NCI-H128 (cell line): ENCODE measurements around the gene QSOX2.
"Not testable (repeated sequence)": the region's sequence is repeated elsewhere in the genome, so short reads cannot be mapped to it uniquely, and the experiment has no call there.

ENCODE experiments used
- DNase-seq: peaks from one replicate; lab custom pipeline; 2025; ENCODE audit not compliant: unreplicated experiment; lab: John Stamatoyannopoulos, UW

QSOX2 gene

DNA sequence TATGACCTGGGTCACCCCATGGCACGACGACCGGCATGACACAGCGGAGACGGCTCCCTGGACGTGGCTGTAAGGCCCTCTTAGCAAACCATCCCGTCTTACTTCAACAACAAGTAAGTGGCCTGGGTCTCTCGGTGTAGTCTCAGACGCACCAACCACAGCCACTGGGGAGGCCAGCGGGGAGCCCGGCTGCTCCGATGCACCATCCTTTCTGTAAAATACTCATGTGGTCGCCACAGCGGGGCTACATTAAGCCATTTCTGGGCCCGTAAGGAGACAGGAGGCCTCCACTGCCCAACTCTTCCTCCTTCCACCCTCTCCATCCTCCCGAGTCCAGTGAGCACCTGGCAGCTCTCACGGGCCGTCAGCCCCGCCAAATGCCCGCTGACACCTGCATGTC, 4.7 kb downstream of the QSOX2 start:
- no peak for DNase-seq

DNA sequence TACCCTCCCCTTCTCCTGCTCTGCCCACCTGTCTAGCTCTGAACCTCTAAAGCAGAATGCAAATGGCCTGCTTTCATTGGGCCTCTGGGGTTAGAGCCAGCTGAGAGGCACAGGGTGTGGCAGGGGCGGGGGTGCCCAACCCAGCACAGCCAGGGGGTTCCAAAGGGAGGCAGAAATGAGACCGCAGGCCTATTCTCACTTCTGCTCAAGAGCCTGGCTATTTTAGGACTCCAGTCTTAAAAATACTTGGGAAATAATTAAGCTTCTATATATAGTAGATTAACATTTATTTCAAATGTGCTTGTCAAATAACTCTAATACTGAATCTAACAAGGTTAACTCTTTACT, 5.7 kb downstream of the QSOX2 start:
- peak; percentile 56 for DNase-seq

DNA sequence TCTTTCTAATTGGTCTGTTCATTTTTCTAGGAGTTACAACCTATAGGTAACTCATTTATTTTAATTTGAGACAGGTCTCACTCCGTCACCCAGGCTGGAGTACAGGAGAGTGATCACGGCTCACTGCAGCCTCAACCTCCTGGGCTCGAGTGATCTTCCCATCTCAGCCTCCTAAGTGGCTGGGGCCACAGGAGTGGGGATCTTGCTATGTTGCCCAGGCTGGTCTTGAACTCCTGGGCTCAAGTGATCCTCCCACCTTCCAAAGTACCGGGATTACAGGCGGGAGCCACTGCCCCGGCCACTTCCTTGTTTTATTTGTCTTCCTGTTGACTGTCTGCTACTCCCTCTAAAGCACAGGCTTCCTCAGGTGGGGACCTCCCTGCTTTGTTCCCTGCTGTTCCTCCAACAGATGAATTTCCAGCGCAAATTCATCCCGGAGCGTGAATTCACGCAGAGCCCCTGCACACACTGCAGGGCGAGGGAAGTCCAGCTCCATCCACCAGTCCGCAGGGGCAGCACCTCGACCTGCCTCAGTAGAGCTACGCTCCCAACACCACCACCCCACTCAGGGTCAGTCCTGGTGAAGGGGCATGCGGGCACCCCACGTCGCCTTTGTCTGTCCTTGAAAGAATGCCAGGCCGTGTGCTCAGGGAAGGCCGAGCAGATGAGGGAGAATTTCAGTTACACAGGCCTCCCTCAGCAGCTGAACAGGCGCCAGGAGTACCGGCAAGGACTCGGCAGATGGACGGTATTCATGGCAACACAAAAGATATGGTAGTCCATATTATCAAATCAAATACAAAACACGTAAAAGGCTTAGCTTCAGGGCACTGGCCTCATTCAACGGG, 6.3 kb downstream of the QSOX2 start:
- DNase-seq = peak; percentile 56

DNA sequence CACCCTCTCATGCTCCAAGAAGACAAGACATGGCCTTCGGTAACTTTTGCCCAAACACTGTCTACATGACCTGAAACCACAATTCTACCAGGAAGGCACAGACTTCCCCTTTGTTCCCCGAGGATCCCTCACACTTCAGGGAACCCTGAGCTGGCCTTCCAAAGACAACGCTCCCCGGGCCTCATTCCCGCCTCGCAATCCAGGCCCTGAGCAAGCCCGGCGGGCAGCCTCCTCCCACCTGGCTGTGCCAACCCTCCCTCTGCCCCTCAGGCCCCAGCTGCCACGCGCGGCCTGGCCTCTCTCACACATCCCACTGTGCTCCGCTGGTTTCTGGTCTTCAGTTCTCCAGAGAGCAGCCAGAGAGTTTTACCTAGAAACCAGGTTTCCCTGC, 7.3 kb downstream of the QSOX2 start:
- no peak for DNase-seq

DNA sequence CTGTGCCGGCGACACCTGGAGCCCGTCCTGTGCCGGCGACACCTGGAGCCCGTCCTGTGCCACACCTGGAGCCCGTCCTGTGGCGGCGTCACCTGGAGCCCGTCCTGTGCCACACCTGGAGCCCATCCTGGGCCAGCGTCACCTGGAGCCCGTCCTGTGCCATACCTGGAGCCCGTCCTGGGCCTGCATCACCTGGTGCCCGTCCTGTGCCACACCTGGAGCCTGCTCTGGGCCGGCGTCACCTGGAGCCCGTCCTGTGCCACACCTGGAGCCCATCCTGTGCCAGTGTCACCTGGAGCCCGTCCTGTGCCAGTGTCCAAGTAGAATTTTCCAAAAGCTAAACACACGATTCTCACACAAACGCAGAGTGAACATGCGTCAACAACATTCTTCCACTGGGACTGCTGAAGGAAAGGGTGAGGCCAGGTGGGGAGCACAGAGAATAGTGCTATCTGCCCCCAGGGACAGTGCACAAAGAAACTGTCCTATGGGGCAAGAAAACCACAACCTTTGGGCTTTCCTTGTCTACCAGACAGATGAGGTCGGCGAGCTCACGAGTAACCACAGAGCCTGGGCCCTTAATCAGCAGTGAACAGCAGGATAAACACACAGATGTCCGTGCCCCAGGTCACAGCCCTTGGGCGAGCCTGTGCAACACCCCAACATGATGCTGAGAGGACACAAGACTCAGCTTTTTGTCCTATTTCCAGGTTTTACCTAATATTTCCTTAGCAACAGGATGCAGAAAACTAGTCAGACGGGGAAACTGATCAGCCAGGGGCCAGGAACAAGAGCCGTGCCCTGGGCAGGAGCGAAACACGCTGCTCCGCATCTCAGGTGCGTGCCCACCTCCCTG, 7.9 kb downstream of the QSOX2 start:
- no peak for DNase-seq

DNA sequence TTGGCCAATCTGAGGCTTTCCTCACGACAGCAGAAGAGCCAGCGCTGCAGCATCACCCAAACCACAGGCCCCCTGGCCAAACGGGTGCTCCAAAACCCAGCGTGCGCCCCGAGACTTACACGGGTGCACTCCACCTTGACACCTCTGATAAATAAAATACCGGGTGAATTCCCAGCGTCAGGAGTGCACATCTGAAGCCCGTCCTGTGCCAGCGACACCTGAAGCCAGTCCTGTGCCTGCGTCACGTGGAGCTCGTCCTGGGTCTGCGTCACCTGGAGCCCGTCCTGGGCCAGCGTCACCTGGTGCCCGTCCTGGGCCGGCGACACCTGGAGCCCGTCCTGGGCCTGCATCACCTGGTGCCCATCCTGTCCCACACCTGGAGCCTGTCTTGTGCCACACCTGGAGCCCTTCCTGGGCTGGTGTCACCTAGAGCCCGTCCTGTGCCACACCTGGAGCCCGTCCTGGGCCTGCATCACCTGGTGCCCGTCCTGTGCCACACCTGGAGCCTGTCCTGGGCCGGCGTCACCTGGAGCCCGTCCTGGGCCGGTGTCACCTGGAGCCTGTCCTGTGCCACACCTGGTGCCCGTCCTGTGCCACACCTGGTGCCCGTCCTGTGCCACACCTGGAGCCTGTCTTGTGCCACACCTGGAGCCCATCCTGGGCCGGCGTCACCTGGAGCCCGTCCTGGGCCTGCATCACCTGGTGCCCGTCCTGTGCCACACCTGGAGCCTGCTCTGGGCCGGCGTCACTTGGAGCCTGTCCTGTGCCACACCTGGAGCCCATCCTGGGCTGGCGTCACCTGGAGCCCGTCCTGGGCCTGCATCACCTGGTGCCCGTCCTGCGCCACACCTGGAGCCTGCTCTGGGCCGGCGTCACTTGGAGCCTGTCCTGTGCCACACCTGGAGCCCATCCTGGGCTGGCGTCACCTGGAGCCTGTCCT, 8.9 kb downstream of the QSOX2 start:
- DNase-seq = not testable (repeated sequence)

DNA sequence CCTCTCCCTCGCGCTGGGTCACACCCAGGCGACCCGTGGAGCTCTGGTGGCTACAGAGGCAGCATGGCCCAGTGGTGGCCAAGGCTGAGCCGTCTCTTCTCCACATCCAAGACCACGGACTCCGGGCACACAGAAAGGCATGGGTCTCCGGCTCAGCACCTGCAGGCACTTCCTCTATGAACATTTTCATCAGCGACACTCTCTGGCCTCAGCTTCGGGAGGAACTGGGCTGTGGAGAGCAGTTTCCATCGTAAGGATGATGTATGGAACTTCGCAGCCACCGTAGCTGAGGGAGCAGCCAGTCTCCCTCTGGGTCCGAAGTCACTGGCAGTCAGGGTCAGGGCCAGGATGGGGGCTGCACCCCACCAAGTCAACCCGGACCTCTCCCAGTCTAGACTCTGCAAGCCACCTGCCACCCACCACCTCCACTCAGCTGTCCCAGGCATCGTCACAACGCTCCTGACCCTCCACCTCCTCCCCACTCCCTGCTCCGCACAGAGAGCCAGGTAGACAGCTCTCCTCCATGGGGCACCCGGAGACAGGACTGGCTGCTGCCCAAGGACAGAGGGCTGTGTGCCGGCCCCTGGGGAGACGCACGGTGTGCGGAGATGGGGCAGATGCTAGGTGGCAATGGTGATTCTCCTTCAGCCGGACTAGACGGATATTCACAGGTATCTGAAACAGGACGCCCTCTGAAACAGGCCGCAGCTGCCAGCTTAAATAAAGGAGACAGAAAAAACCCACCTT, 9.7 kb downstream of the QSOX2 start:
- no peak for DNase-seq

DNA sequence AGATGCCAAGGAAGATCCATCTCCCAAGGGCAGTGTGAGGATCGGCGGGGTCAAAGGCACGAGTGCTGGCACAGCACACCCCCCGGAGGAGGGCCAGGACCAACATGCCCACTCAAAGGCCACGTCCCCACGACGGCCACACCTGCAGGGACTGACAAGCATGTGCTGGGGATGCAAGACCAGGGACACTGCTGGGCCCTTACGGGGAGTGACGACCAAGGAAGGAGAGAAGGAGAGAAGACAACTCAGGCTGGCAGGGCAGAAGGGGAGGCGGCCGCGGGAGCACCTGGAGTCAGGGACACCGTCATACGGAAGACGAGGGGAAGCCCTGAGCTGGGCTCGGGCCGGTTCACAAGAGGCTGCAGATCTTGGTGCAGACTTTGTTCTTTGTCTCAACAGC, 10.4 kb downstream of the QSOX2 start:
- no peak for DNase-seq

DNA sequence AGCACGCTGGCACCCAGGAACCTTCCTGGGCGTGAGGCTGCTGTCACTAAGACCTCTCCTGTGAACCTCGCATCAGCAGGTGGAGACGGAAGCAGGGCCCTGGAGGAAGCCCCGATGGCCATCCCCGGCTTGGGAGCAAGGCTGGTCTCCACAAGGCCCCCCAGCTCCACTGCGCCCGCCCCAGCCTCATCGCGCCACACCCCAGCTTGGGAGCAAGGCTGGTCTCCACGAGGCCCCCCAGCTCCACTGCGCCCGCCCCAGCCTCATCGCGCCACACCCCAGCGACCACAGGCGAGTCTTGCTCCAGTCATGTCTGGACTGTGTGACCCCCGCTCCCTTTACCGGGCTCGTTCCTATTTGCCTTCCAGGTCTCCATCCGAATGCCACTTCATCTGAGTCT, 11.0 kb downstream of the QSOX2 start:
- no peak for DNase-seq

DNA sequence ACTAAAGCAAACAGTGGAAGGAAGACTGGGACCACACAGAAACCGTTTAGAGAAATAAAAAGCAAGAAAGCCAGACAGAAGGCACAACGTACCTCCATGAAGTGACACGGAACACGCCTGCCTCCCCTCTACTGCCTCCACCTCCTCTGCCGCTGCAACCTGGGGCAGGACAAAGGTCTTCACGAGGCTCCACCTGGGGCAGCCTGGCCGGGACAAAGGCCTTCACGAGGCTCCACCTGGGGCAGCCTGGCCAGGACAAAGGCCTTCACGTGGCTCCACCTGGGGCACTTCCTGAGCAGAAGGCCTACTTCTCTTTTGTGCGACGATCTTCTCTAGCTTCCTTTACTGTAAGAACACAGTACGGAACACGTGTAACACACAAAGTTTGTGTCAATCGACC, 11.7 kb downstream of the QSOX2 start:
- no peak for DNase-seq

DNA sequence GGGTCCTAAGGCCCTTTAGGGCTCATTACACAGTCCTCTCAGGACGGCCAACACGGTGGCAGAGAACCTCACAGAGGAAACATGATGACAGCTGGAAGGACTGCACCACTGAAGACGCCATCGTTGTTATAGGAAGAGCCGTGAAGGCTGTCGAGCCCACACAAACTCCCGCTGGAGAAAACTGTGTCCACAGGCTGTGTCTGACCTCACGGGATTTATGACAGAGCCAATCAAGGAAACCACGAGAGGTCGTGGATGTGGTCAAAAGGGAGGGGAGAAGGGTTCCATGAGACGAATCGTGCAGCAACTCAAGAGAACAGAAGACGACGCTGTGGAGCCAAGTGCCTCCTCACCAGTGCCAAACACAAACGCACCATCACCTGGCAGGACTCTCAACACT, 12.2 kb downstream of the QSOX2 start:
- DNase-seq = no peak

DNA sequence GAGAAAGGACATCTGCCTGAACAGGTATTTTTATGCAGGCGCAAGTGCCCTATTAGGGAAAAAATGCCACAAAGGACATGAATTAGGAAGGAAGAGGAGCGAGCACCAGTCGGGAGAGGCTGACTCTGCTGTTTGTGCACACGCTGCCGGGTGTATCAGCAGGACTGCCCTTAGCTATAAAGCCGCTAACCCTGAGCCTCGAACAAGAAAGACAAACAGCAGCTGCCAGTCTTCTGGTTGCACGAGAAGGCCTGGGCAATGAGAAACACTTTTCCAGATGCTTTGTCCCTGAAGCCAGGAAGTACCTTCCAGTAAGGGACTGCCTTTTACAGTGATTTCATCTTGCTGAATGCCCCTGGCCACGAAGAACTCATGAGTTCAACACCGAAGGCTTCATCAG, 12.6 kb downstream of the QSOX2 start:
- no peak for DNase-seq

DNA sequence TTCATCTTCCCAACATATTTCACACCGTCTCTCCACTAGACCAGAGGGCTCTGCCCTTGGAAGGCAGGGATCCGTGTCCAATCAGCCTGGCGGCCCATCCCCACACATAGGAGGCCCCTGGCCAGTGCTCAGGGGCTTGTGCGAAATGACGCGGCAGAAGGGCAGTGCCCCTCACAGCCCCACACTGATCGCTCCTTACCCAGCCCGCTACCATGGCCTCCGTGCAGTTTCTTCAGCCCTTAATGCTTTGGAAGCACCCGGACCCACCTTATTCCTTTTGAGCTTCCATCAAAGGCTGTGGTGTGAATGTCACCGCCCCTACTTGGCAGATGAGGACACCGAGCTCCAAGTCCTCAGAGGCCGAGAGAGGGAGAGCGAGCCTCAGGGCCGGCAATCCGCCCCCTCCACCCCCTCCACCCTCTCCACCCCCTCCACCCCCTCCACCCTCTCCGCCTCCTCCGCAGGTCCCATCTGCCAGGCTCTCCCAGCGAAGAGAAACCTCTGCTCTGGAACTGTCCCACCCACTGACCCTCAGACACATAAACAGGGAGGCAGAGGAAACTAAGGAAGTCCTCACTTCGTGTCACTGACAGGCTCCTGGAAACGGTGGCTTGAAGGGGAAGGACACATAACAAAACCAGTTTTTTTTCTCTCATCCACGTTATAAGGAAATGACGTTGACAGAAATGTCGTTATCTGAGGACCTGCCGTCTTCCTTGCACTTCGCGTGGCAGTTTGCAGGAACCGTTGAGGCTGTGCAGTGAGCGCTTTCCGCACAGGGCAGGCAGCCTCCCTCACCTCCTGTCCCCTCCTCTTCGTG, 13.9 kb downstream of the QSOX2 start:
- DNase-seq = no peak

DNA sequence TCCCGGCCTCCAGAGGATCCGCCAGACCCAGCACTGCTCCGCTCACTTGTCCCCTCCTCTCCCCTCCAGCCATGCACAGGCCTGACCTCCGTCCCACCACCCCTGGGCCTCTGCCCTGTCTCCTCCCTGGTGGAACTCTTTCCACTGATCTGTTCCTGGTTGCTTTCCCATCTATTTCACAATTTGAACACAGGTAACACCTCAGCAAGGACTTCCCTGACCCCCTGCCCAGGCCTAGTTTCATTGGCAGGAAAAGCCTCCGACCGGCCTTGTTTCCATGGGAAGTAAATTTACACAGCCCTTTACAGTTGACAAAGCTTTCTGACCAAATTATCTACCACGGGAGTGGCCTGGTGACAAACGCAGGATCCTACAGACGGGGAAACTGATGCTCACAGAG, 14.8 kb downstream of the QSOX2 start:
- DNase-seq = no peak

DNA sequence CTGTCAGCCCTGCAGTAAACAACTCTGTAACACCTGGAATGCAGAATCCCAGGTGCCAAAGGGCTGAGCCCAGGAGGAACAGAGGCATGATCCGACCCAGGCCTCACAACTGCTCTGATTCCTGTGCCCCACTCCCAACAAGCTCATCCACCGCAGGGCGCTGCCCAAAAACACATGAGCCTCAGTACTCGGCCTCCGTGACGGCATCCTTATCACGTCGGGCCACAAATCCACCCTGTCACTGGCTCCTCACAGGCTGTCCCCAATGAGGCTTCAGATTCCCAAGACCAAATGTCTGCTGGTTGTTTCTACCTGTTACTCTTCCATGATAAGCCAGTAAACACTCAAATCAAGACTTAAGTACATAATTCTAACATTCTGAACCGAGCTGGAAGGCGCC, 15.2 kb downstream of the QSOX2 start:
- DNase-seq = no peak

DNA sequence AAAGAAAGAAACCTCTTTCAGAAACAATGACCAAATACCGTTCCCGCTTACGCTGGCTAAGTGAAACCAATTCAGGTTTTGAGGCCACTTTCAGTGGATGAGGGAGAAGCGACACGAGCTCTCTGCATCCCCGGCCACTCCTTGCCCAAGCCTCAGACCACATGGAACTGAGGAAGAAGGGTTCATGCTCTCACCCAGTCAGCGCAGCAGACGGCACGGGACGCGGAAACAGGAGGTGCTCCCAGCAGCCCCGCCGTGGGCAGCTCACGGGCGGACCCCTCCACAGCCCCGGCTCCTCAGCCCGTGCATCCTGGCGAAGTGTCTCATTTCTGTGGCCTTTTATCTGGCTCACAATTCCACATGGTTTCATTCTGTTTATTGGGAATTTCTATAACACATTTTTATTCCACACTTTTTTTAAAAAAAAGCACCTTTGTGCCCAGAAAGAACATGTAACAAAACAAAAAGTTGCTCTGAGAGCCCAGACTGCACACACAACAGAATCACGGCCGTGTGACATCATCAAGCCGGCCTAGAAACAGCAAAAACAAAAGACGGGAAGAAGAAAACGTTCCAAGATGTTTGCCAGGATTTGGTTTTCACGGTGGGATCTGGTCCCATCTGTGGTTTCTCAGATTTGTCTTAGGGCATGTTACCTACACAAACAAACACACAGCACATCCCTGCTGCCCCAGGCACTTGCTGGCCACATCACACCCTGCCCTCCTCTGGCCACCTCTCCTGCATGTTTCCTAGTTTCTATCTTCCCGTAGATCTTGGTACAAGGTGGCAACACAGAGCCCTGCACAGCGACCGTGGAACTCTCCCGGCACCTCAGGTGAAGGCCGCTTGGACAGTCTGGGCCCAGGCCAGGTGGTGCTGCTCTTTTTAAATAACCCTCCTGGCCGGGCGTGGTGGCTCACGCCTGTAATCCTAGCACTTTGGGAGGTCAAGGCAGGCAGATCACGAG, 16.2 kb downstream of the QSOX2 start:
- DNase-seq = no peak

DNA sequence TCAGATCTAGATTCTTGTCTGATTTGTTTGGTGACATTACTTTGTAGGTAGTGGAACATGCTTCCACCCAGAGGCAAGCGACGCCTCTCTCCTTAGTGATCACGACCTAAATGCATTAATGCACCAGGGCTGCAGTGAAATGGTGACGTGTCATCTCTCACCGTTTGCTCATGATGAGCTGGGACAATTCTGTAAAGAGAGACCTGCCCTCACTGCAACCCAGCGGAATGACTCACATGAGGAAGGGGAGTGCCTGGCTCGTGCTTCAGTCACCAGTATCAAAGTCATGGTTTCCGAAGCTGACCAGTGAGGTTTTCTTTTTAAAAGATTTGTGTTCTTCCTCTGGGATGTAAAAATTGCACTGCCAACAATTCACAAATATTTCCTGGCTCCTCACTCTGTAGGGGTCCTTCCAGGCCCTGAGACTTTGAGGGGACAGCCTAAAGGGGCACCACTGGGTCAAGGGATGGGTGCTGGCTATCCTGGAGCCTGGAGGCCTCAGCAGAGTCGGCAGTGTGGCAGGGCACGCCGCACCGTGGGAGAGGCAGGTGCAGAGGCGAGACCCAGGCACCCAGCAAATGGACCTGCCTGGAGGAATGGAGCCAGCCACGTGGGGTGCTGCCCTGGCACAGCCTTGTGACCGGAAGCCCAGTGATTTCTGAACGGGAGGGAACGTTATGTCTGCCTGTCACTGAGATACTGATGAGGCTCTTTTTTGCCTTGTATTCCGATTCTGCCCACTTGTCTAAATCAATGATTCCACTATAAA, 17.3 kb downstream of the QSOX2 start:
- no peak for DNase-seq
